Suprapubic skin (tissue), 3 donors: Measurements from ENCODE around the gene PPARGC1A.

Source experiments
- CTCF ChIP-seq, 2 donors: fragments of 200-600 bp in 1 of 2; fragments of 450-650 bp in 1 of 2; sonication (generic) in 1 of 2; IDR thresholded peaks; one replicate each; pipeline ENCODE4 v1.5.1; 2016 to 2019; ENCODE audit warnings: antibody characterized with exemption in 2 of 2, mild to moderate bottlenecking in 1 of 2, moderate library complexity in 1 of 2
- POLR2A ChIP-seq, 2 donors: fragments of 450-650 bp; IDR thresholded peaks; one replicate each; pipeline ENCODE4 v1.6.1; 2017; ENCODE audit warnings: antibody characterized with exemption in 2 of 2, mild to moderate bottlenecking in 2 of 2, moderate library complexity in 2 of 2

- TF ChIP-seq CTCF (IDR thresholded peaks at IDR 0.05) (no peak), POLR2A (IDR thresholded peaks at IDR 0.05) (no peak)
These were observed 110.4 kb downstream of the PPARGC1A start for GRCh38 chr4:23779422-23779821.
